Endodermal cell (in vitro differentiated cells): ENCODE data around the gene NKX6-2. TPM values are rescaled to one million over a fixed set of nuclear protein-coding genes. Genes with fewer than 3 reads are reported as not detected.

ENCODE experiments used
- DNase-seq: peaks from one replicate; pipeline ENCODE4 v3.0.0-alpha.2; 2017
- H3K27ac ChIP-seq: 2 replicates; pipeline ENCODE4 v1.5.1; 2013; ENCODE audit warnings: mild to moderate bottlenecking, low read depth, low read length, moderate library complexity
- H3K27me3 ChIP-seq: 2 replicates; pipeline ENCODE4 v1.6.1; 2013; ENCODE audit warnings: mild to moderate bottlenecking, low read length, moderate library complexity; ENCODE audit not compliant: insufficient read depth, control insufficient read depth, poor library complexity, severe bottlenecking
- H3K36me3 ChIP-seq: 2 replicates; pipeline ENCODE4 v1.7.0; 2013; ENCODE audit warnings: mild to moderate bottlenecking, low read length, moderate library complexity; ENCODE audit not compliant: control insufficient read depth, insufficient read depth
- H3K4me1 ChIP-seq: one replicate; pipeline ENCODE4 v1.7.0; 2013; ENCODE audit warnings: low read length; ENCODE audit not compliant: control insufficient read depth, insufficient read depth
- H3K4me3 ChIP-seq: 2 replicates; pipeline ENCODE4 v1.5.1; 2013; ENCODE audit warnings: mild to moderate bottlenecking, low read length, moderate library complexity
- H3K9ac ChIP-seq: 2 replicates; pipeline ENCODE4 v1.6.1; 2013; ENCODE audit warnings: mild to moderate bottlenecking, low read length, moderate library complexity; ENCODE audit not compliant: poor library complexity, severe bottlenecking; ENCODE audit errors: extremely low read depth
- H3K9me3 ChIP-seq: 2 replicates; pipeline ENCODE4 v1.6.1; 2013; ENCODE audit warnings: mild to moderate bottlenecking, low read length, moderate library complexity; ENCODE audit not compliant: control insufficient read depth
- H3K27ac Mint-ChIP-seq: 2 replicates; pipeline ENCODE4 v1.8.0; 2020; ENCODE audit warnings: mixed read lengths
- H3K27me3 Mint-ChIP-seq: 2 replicates; pipeline ENCODE4 v1.8.0; 2021; ENCODE audit warnings: mild to moderate bottlenecking, mixed read lengths; ENCODE audit not compliant: insufficient read depth
- H3K36me3 Mint-ChIP-seq: 2 replicates; pipeline ENCODE4 v1.8.0; 2020; ENCODE audit warnings: low read depth, mixed read lengths
- H3K4me1 Mint-ChIP-seq: 2 replicates; pipeline ENCODE4 v1.8.0; 2020; ENCODE audit warnings: mixed read lengths
- H3K4me3 Mint-ChIP-seq: 2 replicates; pipeline ENCODE4 v1.8.0; 2020; ENCODE audit warnings: mild to moderate bottlenecking, moderate library complexity, mixed read lengths
- H3K9me3 Mint-ChIP-seq: 2 replicates; pipeline ENCODE4 v1.8.0; 2020; ENCODE audit warnings: mild to moderate bottlenecking, mixed read lengths
- CTCF ChIP-seq: fragments of 200-600 bp; sonication (generic); conservative IDR thresholded peaks from 2 replicates; pipeline ENCODE4 v1.5.0; 2021; ENCODE audit warnings: antibody characterized with exemption, mild to moderate bottlenecking
- WGBS, 2 experiments: methylation state at CpG; one replicate each; pipeline versions ENCODE4 v1.1.5 to v1.1.7; 2013; ENCODE audit warnings: missing lambda C conversion rate in 2 of 2, mixed read lengths in 1 of 2; ENCODE audit not compliant: insufficient coverage in 1 of 2, insufficient read length in 1 of 2; 5-methylcytosine and 5-hydroxymethylcytosine counted together
- total RNA-seq, 2 donors: library from RNA; stranded (reverse); fragmentation: NEBNext Ultra II Directional in 1 of 2; extraction: Animal tissue kit (Norgen Biotek cat#: 25700) in 1 of 2; gene quantifications; 2 replicates in 1 of 2; 3 replicates in 1 of 2; pipeline ENCODE4 v1.2.1, GENCODE V29; 2021

NKX6-2 gene
- total RNA-seq, 2 donors from 2014 or later = 0.31 TPM; not detected in 1

DNA sequence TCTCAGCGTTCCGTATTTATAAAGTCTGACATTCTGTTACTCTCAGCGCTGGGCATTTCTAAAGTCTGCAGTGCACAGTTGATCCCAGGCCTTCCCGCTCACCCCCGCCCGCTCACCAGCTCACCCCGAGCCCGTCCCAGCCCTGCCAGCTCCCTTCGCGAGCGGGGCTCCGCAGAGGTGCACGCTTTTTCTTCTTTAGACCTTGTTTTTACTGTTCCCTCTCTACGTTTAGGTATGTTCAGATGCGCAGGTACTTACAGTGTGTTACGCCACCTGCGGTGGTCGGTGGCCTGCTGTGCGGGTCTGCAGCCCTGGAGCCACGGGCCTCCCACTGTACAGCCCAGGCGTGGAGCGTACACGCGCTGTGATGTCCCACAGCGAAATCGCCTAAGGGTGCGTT is 28.8 kb downstream of the NKX6-2 start:
- WGBS, 2 experiments = 96 to 98% methylated on average over 22 to 27 of the region's 27 CpGs
- H3K27ac Mint-ChIP-seq = no peak overlapping the region

GRCh38 chr10:132756591-132756990 is 29.4 kb downstream of the NKX6-2 start:
- TF ChIP-seq CTCF = no peak
- Histone ChIP-seq H3K9me3 (peaks cover 13% of the 10 kb centered on the region), H3K9ac (no peak overlapping the region), H3K27me3 (no peaks in the 10 kb centered on the region), H3K4me3 (no peak overlapping the region), H3K27ac (no peak overlapping the region), H3K36me3 (no peaks in the 10 kb centered on the region), H3K4me1 (no peaks in the 10 kb centered on the region)
- Mint-ChIP-seq H3K4me3 (no peak overlapping the region), H3K27ac (no peak overlapping the region), H3K9me3 (peaks cover 31% of the 10 kb centered on the region), H3K36me3 (peaks cover 50% of the 10 kb centered on the region), H3K27me3 (no peaks in the 10 kb centered on the region), H3K4me1 (no peaks in the 10 kb centered on the region)
- WGBS, 2 experiments = 97 to 98% methylated on average over 6 to 12 of the region's 14 CpGs
- no peak for DNase-seq

More for the DNA sequence above, 28.8 kb downstream of the NKX6-2 start:
- TF ChIP-seq CTCF = no peak
- Histone ChIP-seq H3K9me3 (peaks cover 18% of the 10 kb centered on the region), H3K9ac (no peak overlapping the region), H3K27me3 (no peaks in the 10 kb centered on the region), H3K36me3 (no peaks in the 10 kb centered on the region), H3K4me3 (no peak overlapping the region), H3K27ac (no peak overlapping the region), H3K4me1 (no peaks in the 10 kb centered on the region)
- Mint-ChIP-seq H3K27me3 (no peaks in the 10 kb centered on the region), H3K4me3 (no peak overlapping the region), H3K36me3 (peaks cover 55% of the 10 kb centered on the region), H3K9me3 (peaks cover 36% of the 10 kb centered on the region), H3K4me1 (no peaks in the 10 kb centered on the region)
- no peak for DNase-seq

DNA sequence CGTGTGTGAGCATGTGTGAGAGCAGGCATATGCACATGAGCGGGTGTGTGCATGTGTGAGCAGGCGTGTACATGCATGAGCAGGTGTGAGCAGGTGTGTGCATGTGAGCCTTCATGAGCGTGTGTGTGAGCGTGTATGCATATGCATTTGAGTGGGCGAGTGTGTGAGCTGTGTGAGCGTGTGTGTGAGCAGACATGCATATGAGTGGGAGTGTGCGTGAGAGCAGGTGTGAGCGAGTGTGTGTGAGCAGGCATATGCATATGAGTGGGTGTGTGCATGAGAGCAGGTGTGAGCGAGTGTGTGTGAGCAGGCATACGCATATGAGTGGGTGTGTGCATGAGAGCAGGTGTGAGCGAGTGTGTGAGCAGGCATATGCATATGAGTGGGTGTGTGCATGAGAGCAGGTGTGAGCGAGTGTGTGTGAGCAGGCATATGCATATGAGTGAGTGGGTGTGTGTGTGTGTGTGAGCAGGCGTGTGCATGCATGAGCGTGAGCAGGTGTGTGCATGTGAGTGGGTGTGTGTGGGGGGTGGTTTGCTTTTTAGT is 30.7 kb downstream of the NKX6-2 start:
- 96 to 97% methylated on average over 9 to 15 of the region's 15 CpGs for WGBS, 2 experiments
- no peak for TF ChIP-seq CTCF
- Histone ChIP-seq H3K4me3 (no peak overlapping the region), H3K4me1 (no peaks in the 10 kb centered on the region), H3K27me3 (no peaks in the 10 kb centered on the region), H3K27ac (no peak overlapping the region), H3K36me3 (no peaks in the 10 kb centered on the region), H3K9ac (no peak overlapping the region), H3K9me3 (peaks cover 8% of the 10 kb centered on the region)
- Mint-ChIP-seq H3K4me3 (no peak overlapping the region), H3K4me1 (no peaks in the 10 kb centered on the region), H3K27ac (no peak overlapping the region), H3K9me3 (peaks cover 22% of the 10 kb centered on the region), H3K27me3 (no peaks in the 10 kb centered on the region), H3K36me3 (peaks cover 39% of the 10 kb centered on the region)
- DNase-seq = no peak
